ENCODE results near the gene MEF2A.
"Not testable (repeated sequence)": the region's sequence is repeated elsewhere in the genome, so short reads cannot be mapped to it uniquely, and the experiment has no call there.

Gene MEF2A

DNA sequence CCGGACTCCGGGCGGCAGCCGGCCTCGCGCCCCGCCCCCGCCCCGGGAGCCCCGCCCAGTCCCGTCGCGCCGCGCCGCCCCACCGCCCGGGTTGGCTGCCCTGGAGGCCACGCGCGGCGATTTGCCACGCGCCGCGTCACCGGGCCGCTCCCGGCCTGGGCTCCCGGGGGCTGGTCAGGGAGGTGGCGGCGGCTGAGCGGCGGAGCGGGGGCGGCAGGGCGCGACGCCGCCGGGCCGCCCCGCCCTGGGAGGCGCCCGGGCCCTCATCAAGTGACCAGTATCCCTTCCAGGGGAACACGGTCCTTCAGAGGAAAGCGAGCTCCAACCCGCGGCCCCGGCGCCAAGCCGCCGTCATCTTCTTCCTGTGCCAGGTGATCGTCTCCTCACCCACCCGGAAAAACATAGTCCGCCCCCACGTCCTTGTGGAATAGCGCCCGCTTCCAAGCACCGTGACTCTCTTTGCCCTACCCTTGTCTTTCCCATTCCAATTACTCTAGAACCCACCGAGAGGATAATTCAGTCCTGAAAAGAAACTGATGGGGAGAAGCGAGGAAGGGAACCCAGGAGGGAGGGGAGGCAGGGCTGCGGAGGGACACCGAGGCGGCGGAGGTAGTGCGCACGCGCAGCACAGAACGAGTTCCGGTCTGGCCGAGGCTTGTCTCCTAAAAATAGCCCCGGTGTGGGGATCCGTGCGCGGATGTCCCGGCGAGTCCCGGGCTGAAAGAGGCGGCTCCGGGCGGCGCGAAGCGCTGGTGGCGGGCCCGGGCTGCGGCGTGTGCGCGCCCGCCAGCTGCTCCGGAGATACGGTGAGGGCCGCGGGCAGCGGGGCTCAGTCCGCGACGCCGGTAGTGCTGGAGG, at the start of gene MEF2A:
Gene MEF2A (plus strand): TSS at position 686 of the 858 bp plus-strand sequence. CDS start 67,136 bp downstream, outside the sequence.
- H3K9ac ChIP-seq (ENCODE audit: low read depth, low read length) = peak within 1 kb of the TSS; percentile 76; the same call in 1 of the 2 replicates
- H3K9me3 ChIP-seq (ENCODE audit: insufficient read depth, low read depth, low read length) = no peaks in the 10 kb centered on the region
- no peaks in the 10 kb centered on the region; the same call in 1 of the 2 replicates for H3K27me3 ChIP-seq (ENCODE audit: insufficient read depth, low read length)
- H3K27ac ChIP-seq (ENCODE audit: low read length) = peak within 1 kb of the TSS; percentile 44
- no peaks in the 10 kb centered on the region for H3K36me3 ChIP-seq (ENCODE audit: insufficient read depth, low read depth, low read length)
- H3K4me3 ChIP-seq (ENCODE audit: low read length) = peak within 1 kb of the TSS; percentile 76
- H3K4me1 ChIP-seq (ENCODE audit: insufficient read depth, low read length) = peaks cover 35% of the 10 kb centered on the region

DNA sequence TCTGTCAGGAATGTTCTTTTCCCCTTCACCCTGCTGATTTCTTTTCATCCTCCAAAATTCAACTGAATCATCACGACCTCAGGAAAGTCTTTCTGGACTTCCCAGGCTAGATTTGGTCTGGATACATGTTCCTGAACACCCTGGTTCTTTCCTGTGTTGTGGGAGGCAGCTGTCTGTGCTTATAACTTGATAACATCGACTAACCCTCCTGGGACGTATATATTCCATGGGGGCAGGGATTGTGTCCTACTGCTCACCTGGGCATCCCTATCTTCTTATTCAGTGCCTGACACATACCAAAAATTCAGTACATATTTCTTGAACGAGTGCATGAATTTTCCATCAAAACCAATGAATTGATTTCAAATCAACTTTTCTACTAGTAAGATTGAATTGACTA, 47.6 kb upstream of the MEF2A start:
- Histone ChIP-seq H3K9ac (ENCODE audit: low read depth, low read length) (no peak overlapping the region), H3K9me3 (ENCODE audit: insufficient read depth, low read depth, low read length) (no peaks in the 10 kb centered on the region), H3K4me1 (ENCODE audit: insufficient read depth, low read length) (no peaks in the 10 kb centered on the region), H3K27me3 (ENCODE audit: insufficient read depth, low read length) (no peaks in the 10 kb centered on the region), H3K4me3 (ENCODE audit: low read length) (no peak overlapping the region), H3K27ac (ENCODE audit: low read length) (no peak overlapping the region), H3K36me3 (ENCODE audit: insufficient read depth, low read depth, low read length) (no peaks in the 10 kb centered on the region)

DNA sequence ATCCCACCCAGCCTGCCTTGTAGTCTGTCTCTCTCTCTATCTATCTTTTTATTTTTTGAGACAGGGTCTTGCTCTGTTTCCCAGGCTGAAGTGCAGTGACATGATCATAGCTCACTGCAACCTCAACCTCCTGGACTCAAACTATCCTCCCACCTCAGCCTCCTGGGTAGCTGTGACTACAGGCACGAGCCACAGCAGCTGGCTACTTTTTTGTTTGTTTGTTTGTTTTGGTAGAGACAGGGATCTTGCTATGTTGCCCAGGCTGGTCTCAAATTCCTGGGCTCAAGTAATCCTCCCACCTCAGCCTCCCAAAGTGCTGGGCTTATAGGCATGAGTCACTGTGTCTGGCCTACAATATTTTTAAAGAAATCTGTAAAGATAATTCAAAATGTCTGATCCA, 46.4 kb upstream of the MEF2A start:
- H3K27ac ChIP-seq (ENCODE audit: low read length); H3K4me3 ChIP-seq (ENCODE audit: low read length); H3K27me3 ChIP-seq (ENCODE audit: insufficient read depth, low read length); H3K4me1 ChIP-seq (ENCODE audit: insufficient read depth, low read length); H3K9ac ChIP-seq (ENCODE audit: low read depth, low read length); H3K36me3 ChIP-seq (ENCODE audit: insufficient read depth, low read depth, low read length); H3K9me3 ChIP-seq (ENCODE audit: insufficient read depth, low read depth, low read length): not testable (repeated sequence)

DNA sequence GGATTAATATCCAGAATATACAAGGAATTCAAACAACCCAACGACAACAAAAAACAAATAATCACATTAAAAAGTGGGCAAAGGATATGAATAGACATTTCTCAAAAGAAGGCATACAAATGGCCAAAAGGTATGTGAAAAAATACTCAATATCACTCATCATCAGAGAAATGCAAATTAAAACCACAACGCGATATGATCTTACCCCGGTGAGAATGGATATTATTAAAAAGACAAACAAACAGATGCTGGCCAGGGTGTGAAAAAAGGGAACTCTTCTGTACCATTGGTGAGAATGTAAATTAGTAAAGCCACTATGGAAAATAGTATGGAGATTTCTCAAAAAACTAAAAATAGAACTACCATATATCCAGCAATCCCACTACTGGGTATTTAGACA, 43.5 kb upstream of the MEF2A start:
- no peak overlapping the region for H3K9ac ChIP-seq (ENCODE audit: low read depth, low read length)
- H3K27ac ChIP-seq (ENCODE audit: low read length) = no peak overlapping the region
- H3K36me3 ChIP-seq (ENCODE audit: insufficient read depth, low read depth, low read length) = no peaks in the 10 kb centered on the region
- no peaks in the 10 kb centered on the region for H3K4me1 ChIP-seq (ENCODE audit: insufficient read depth, low read length)
- H3K27me3 ChIP-seq (ENCODE audit: insufficient read depth, low read length) = no peaks in the 10 kb centered on the region
- no peak overlapping the region for H3K4me3 ChIP-seq (ENCODE audit: low read length)
- no peaks in the 10 kb centered on the region for H3K9me3 ChIP-seq (ENCODE audit: insufficient read depth, low read depth, low read length)

DNA sequence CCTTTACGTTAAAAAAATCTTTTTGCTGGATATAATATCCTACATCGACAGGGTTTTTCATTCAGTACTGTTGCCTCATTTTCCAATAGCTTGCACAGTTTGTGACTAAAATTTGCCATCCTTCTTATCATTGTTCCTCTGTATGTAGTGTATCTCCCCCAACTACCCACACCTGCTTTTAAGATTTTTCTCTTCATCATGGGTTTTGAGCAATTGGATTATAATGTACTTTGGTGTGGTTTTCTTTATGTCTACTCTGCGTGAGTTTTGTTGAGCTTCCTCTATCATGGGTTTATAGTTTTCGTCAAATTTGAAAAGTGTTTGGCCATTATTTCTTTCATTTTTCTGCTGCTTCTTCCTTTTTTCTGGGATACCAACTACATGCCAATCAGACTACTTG, 39.6 kb upstream of the MEF2A start:
- Histone ChIP-seq H3K4me1 (ENCODE audit: insufficient read depth, low read length) (no peaks in the 10 kb centered on the region), H3K9ac (ENCODE audit: low read depth, low read length) (no peak overlapping the region)

DNA sequence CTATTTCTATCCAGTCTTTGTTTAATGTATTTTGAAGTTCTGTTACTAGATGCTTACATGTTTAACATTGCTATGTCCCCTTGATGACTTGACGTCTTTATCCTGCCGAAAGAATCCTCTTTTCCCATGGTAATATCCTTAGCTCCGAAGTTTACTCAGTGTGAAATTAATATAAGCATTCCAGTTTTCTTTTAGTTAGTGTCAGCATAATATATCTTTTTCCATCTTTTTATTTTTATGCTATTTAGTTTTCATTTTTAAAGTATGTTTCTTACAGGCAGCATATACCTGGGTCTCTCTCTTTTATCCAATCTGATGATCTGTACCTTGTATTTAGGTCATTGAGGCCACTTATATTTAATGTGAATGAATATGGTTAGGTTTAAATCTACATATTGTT, 39.1 kb upstream of the MEF2A start:
- H3K27ac ChIP-seq (ENCODE audit: low read length) = no peak overlapping the region

More for the DNA sequence above, 39.6 kb upstream of the MEF2A start:
- H3K4me3 ChIP-seq (ENCODE audit: low read length) = no peak overlapping the region
- H3K27me3 ChIP-seq (ENCODE audit: insufficient read depth, low read length) = no peaks in the 10 kb centered on the region
- H3K27ac ChIP-seq (ENCODE audit: low read length) = no peak overlapping the region
- H3K36me3 ChIP-seq (ENCODE audit: insufficient read depth, low read depth, low read length) = no peaks in the 10 kb centered on the region
- H3K9me3 ChIP-seq (ENCODE audit: insufficient read depth, low read depth, low read length) = no peaks in the 10 kb centered on the region

DNA sequence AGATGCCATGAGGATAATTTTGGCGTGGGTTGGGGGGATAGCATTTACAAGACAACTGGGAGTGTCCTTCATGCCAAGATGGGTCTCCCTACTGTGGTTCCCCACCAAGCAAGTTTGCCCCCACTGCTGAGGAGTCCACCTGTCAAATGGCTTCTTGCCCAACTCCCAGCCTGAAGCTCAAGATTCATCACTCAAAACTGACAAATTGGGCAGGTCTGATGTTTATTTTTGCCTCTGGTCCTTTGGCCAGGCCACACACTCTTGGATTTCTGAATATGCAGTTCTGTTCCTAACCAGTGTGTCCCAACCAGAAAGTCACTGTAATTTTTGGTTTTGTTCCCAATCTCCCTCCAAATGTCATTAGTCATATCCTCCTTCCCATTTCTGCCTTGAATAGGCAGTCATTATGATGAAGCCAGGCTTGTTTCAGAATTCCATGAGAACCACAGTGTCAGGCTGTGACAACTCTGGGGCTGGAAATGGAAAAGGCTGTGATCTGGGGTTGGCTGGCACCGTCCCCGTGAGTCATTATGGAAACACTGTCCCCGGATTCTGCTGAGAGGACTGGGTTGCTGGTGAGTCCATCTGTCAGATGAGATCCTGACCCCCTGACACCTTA, 29.3 kb upstream of the MEF2A start:
- Histone ChIP-seq H3K9me3 (ENCODE audit: insufficient read depth, low read depth, low read length) (no peaks in the 10 kb centered on the region), H3K27me3 (ENCODE audit: insufficient read depth, low read length) (no peaks in the 10 kb centered on the region), H3K36me3 (ENCODE audit: insufficient read depth, low read depth, low read length) (no peaks in the 10 kb centered on the region), H3K27ac (ENCODE audit: low read length) (no peak overlapping the region), H3K4me1 (ENCODE audit: insufficient read depth, low read length) (no peaks in the 10 kb centered on the region), H3K4me3 (ENCODE audit: low read length) (no peak overlapping the region), H3K9ac (ENCODE audit: low read depth, low read length) (no peak overlapping the region)

More for the DNA sequence above, 39.1 kb upstream of the MEF2A start:
- no peak overlapping the region for H3K4me3 ChIP-seq (ENCODE audit: low read length)
- no peaks in the 10 kb centered on the region for H3K27me3 ChIP-seq (ENCODE audit: insufficient read depth, low read length)
- H3K9me3 ChIP-seq (ENCODE audit: insufficient read depth, low read depth, low read length) = no peaks in the 10 kb centered on the region
- H3K4me1 ChIP-seq (ENCODE audit: insufficient read depth, low read length) = no peaks in the 10 kb centered on the region
- H3K9ac ChIP-seq (ENCODE audit: low read depth, low read length) = no peak overlapping the region
- no peaks in the 10 kb centered on the region for H3K36me3 ChIP-seq (ENCODE audit: insufficient read depth, low read depth, low read length)

DNA sequence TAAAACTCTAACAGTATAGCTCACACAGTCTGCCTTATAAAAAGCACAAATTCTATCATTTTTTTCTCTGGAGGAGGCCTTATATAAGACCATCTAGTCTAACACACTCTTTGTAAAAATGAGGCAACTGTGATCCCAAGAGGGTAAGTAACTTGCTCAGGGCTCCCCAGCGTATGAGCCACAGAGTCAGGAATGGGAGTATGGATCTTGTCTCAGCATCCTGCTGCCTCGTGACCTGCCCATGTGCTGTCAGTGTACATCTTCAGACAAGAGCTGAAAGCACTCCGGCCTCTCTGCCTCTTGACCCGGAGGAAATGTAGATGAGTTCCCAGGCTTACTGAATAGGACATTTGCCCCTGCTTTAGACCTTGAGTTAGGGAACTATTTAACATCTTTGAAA, 28.4 kb upstream of the MEF2A start:
- H3K4me1 ChIP-seq (ENCODE audit: insufficient read depth, low read length) = no peaks in the 10 kb centered on the region
- H3K4me3 ChIP-seq (ENCODE audit: low read length) = no peak overlapping the region
- H3K27me3 ChIP-seq (ENCODE audit: insufficient read depth, low read length) = no peaks in the 10 kb centered on the region
- H3K9ac ChIP-seq (ENCODE audit: low read depth, low read length) = no peak overlapping the region
- no peaks in the 10 kb centered on the region for H3K36me3 ChIP-seq (ENCODE audit: insufficient read depth, low read depth, low read length)
- H3K9me3 ChIP-seq (ENCODE audit: insufficient read depth, low read depth, low read length) = no peaks in the 10 kb centered on the region
- no peak overlapping the region for H3K27ac ChIP-seq (ENCODE audit: low read length)

DNA sequence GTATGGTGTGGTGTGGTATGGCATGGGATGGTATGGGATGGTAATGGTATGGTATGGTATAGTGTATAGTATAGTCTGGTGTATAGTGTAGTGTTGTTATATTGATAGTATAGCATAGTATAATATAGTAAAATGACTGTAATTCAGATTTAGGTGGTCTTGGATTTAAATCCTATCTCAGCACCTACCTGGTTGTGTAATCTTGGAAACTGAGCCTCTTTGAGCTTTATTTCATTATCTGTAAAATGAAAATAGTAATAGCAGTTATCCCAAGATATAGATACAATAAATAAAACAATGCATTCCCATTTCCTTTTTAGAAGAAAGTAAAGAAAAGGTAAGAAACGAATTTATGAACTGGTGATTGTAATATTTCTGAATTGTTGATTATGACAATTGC, 27.5 kb upstream of the MEF2A start:
- H3K36me3 ChIP-seq (ENCODE audit: insufficient read depth, low read depth, low read length) = no peaks in the 10 kb centered on the region
- H3K9me3 ChIP-seq (ENCODE audit: insufficient read depth, low read depth, low read length) = no peaks in the 10 kb centered on the region
- H3K4me1 ChIP-seq (ENCODE audit: insufficient read depth, low read length) = no peaks in the 10 kb centered on the region
- H3K9ac ChIP-seq (ENCODE audit: low read depth, low read length) = no peak overlapping the region
- no peak overlapping the region for H3K4me3 ChIP-seq (ENCODE audit: low read length)
- no peak overlapping the region for H3K27ac ChIP-seq (ENCODE audit: low read length)
- H3K27me3 ChIP-seq (ENCODE audit: insufficient read depth, low read length) = no peaks in the 10 kb centered on the region

DNA sequence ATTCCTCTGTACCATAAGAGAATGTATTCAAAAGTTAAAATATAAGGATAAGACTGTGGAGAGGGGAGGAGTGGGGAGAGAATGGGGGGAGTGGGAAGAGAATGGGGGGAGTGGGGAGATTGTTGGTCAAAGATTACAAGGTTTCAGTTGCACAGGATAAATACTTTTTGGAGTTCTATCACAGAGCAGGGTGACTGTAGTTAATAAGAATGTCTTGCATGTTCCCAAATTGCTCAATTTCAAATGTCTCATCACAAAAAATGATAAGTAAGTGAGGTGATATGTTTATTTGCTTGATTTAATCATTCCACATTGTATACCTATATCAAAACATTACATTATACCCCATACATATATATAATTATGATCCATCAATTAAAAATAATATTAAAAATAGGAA, 23.0 kb upstream of the MEF2A start:
- H3K9ac ChIP-seq (ENCODE audit: low read depth, low read length) = no peak overlapping the region
- no peak overlapping the region for H3K27ac ChIP-seq (ENCODE audit: low read length)
- no peak overlapping the region for H3K4me3 ChIP-seq (ENCODE audit: low read length)
- H3K27me3 ChIP-seq (ENCODE audit: insufficient read depth, low read length) = no peaks in the 10 kb centered on the region
- H3K4me1 ChIP-seq (ENCODE audit: insufficient read depth, low read length) = no peaks in the 10 kb centered on the region
- H3K36me3 ChIP-seq (ENCODE audit: insufficient read depth, low read depth, low read length) = no peaks in the 10 kb centered on the region
- H3K9me3 ChIP-seq (ENCODE audit: insufficient read depth, low read depth, low read length) = no peaks in the 10 kb centered on the region

DNA sequence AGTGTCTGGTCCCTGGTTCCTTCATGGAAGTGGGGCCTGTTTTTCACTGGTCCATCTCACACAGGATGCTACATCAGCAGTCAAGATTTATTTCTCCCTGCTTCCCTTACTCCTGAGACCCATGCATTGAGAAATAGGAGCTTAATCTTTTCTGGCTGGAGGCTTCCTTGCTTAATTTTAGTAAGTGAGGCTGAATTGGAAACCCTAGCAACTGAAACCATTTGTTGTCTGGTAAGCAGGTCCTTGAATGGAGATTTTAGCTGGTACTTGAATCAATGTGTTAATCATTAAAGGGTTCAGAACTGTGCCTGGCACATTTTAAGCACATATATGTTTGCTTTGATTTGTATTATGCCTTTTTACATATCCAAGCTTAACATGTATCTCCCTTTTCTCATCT, 20.2 kb upstream of the MEF2A start:
- Histone ChIP-seq H3K4me3 (ENCODE audit: low read length) (no peak overlapping the region), H3K27me3 (ENCODE audit: insufficient read depth, low read length) (no peaks in the 10 kb centered on the region), H3K9me3 (ENCODE audit: insufficient read depth, low read depth, low read length) (no peaks in the 10 kb centered on the region), H3K27ac (ENCODE audit: low read length) (no peak overlapping the region), H3K36me3 (ENCODE audit: insufficient read depth, low read depth, low read length) (no peaks in the 10 kb centered on the region), H3K4me1 (ENCODE audit: insufficient read depth, low read length) (no peaks in the 10 kb centered on the region), H3K9ac (ENCODE audit: low read depth, low read length) (no peak overlapping the region)

DNA sequence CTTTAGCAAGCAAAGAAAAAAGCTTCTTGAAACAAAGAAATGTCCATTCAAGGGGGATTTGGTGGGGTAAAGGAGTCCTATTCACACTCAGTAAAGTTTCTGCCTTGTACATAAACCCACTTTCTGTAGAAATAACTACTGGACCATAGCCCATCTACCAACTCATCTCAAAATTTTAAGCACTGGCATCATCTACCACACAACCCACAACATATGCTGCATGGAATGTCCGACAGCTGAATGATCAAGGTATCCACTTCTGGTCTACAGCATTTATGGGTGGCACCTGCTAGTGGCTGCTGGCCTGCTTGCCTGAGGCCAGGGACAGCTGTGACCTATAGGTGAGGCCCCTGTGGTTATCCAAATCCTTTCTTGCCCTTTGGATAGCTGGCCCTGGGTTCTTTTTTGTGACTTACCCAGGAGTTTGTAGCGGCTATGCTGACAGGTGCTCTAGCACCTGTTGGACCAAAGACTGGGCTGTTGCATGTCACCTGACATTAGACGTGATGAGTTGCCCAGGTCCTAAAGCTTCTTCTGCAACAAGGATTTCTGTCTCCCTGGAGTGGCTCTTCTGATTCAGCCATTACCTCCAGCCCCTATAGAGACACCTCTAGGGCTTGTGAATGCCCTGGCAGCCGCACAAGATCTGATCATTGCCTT, 19.2 kb upstream of the MEF2A start:
- H3K9ac ChIP-seq (ENCODE audit: low read depth, low read length) = no peak overlapping the region
- no peaks in the 10 kb centered on the region for H3K9me3 ChIP-seq (ENCODE audit: insufficient read depth, low read depth, low read length)
- H3K27me3 ChIP-seq (ENCODE audit: insufficient read depth, low read length) = no peaks in the 10 kb centered on the region
- no peak overlapping the region for H3K27ac ChIP-seq (ENCODE audit: low read length)
- no peak overlapping the region for H3K4me3 ChIP-seq (ENCODE audit: low read length)
- H3K36me3 ChIP-seq (ENCODE audit: insufficient read depth, low read depth, low read length) = no peaks in the 10 kb centered on the region
- H3K4me1 ChIP-seq (ENCODE audit: insufficient read depth, low read length) = no peaks in the 10 kb centered on the region
